ENCODE measurements around the gene MIOX. TPM values are rescaled to one million over a fixed set of nuclear protein-coding genes. Genes with fewer than 3 reads are reported as not detected.

The MIOX gene
- total RNA-seq, 1 experiment from 2014 or later, result 0.39 TPM

GRCh38 chr22:50445880-50446707 is 40.6 kb upstream of the MIOX start:
- H2AFZ ChIP-seq (ENCODE audit: low read depth, low read length, poor library complexity, severe bottlenecking), result no peak overlapping the region
- ATAC-seq (no peak), DNase-seq (ENCODE audit: low read depth, low spot score) (no peak)
- CTCF ChIA-PET, result no interaction called here
- H3K27me3 ChIP-seq (ENCODE audit: insufficient read depth, low read length), result no peaks in the 10 kb centered on the region
- POLR2A ChIA-PET, result no interaction called here
- H3K4me2 ChIP-seq (ENCODE audit: low read length), result no peak overlapping the region
- H3K4me3 ChIP-seq (replicated peaks in 1 of 2; ENCODE audit: low read depth in 1 of 2, low read length in 2 of 2), result no peak overlapping the region
- BruUV-seq (replicated peaks), result no TSS peak
- no peak overlapping the region; the same call in 1 of the 2 replicates for H3K27ac ChIP-seq (ENCODE audit: low read depth, low read length)
- no peaks in the 10 kb centered on the region for H4K20me1 ChIP-seq (ENCODE audit: insufficient read depth)
- intact Hi-C loops (cut with micrococcal nuclease), result no loop called here
- H3K79me2 ChIP-seq (ENCODE audit: insufficient read depth, low read length), result no peaks in the 10 kb centered on the region
- no peaks in the 10 kb centered on the region for H3K9me3 ChIP-seq (ENCODE audit: control insufficient read depth in 1 of 2, insufficient read depth in 1 of 2, low read depth in 1 of 2, low read length in 2 of 2)
- RAD21 ChIA-PET (ENCODE audit: low non-redundant PET in 1 of 2, low total read pairs in 2 of 2, uncharacterized antibody in 2 of 2, unreplicated experiment in 2 of 2), result no interaction called here
- peaks cover 0 to 4% of the 10 kb centered on the region in 2 experiments; a peak in 2 of 4 replicates for H3K4me1 ChIP-seq (ENCODE audit: control insufficient read depth in 1 of 2, insufficient read depth in 2 of 2, low read length in 2 of 2)
- peaks cover 3 to 8% of the 10 kb centered on the region in 2 experiments; a peak in 3 of 4 replicates for H3K36me3 ChIP-seq (ENCODE audit: control insufficient read depth in 1 of 2, insufficient read depth in 2 of 2, low read length in 2 of 2)
- no peaks in the 10 kb centered on the region for H3K9me2 ChIP-seq (ENCODE audit: insufficient read depth)
- H3K9ac ChIP-seq (ENCODE audit: low read length), result no peak overlapping the region
- TF ChIP-seq SP1 (IDR thresholded peaks at IDR 0.05; ENCODE audit: low read depth) (no peak), YY1 (IDR thresholded peaks at IDR 0.05; ENCODE audit: extremely low read depth, insufficient replicate concordance, low read depth, low read length) (no peak), SRF (IDR thresholded peaks at IDR 0.05; ENCODE audit: low read depth) (no peak)

DNA sequence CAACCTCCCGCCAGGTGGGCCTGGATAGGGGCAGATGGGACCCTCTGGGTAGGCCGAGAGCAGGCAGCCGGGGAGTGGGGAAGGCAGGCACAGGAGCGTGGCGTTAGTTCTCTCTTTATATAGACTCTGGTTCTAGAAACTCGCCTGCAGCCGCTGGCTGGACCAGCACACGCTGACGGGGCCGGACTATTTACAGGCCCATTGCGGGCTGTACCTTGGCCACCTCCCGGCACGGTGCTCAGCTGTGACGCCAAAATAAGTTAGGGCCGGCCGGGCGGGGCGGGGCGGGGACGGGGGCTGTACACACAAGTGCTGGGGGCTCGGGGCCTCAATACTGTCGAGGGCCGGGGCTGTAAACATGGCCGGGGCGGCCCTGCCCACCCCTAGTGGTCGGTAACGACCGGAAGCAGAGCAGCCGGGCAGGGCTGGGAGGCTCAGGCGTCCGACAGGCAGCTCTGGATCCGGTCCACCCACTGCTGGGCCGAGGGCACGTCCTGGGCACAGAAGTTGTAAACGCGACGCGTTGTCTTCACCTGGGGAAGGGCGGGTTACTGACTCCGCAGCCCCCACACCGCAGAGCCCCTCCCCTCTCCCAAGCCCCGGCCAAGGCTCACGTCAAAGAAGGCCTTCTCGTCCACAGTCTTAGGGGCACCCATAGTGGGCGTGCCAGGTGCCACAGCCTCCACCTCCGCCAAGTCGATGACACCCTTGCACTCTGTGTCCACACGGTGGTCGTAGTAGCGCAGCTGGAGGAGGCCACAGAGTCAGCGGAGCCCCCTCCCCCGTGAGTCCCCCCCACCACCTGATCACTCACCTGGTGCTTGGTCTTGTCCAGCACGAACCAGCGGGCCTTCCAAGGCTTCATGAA is 39.7 kb upstream of the MIOX start:
- DNase-seq (ENCODE audit: low read depth, low spot score) (no peak), ATAC-seq (no peak)
- no TSS peak for BruUV-seq (replicated peaks)
- Histone ChIP-seq H4K20me1 (ENCODE audit: insufficient read depth) (no peaks in the 10 kb centered on the region), H3K9me3 (ENCODE audit: control insufficient read depth in 1 of 2, insufficient read depth in 1 of 2, low read depth in 1 of 2, low read length in 2 of 2) (no peaks in the 10 kb centered on the region), H3K4me1 (ENCODE audit: control insufficient read depth in 1 of 2, insufficient read depth in 2 of 2, low read length in 2 of 2) (peaks cover 0 to 4% of the 10 kb centered on the region in 2 experiments; a peak in 2 of 4 replicates), H3K27me3 (ENCODE audit: insufficient read depth, low read length) (no peaks in the 10 kb centered on the region), H2AFZ (ENCODE audit: low read depth, low read length, poor library complexity, severe bottlenecking) (no peak overlapping the region), H3K79me2 (ENCODE audit: insufficient read depth, low read length) (no peaks in the 10 kb centered on the region), H3K4me2 (ENCODE audit: low read length) (no peak overlapping the region), H3K9me2 (ENCODE audit: insufficient read depth) (no peaks in the 10 kb centered on the region), H3K9ac (ENCODE audit: low read length) (no peak overlapping the region), H3K27ac (ENCODE audit: low read depth, low read length) (no peak overlapping the region; the same call in 1 of the 2 replicates), H3K4me3 (replicated peaks in 1 of 2; ENCODE audit: low read depth in 1 of 2, low read length in 2 of 2) (no peak overlapping the region), H3K36me3 (ENCODE audit: control insufficient read depth in 1 of 2, insufficient read depth in 2 of 2, low read length in 2 of 2) (peaks cover 6 to 8% of the 10 kb centered on the region in 2 experiments; a peak in 3 of 4 replicates)
- POLR2A ChIA-PET, result no interaction called here
- RAD21 ChIA-PET (ENCODE audit: low non-redundant PET in 1 of 2, low total read pairs in 2 of 2, uncharacterized antibody in 2 of 2, unreplicated experiment in 2 of 2), result no interaction called here
- CTCF ChIA-PET, result no interaction called here
- intact Hi-C loops (cut with micrococcal nuclease), result no loop called here
- no peak for TF ChIP-seq POLR2A (IDR thresholded peaks at IDR 0.05; ENCODE audit: borderline replicate concordance, extremely low read depth, insufficient read depth, insufficient read length)
- TF ChIP-seq YY1 (IDR thresholded peaks at IDR 0.05; ENCODE audit: extremely low read depth, insufficient replicate concordance, low read depth, low read length), result no peak
- TF ChIP-seq, protein P1, sequence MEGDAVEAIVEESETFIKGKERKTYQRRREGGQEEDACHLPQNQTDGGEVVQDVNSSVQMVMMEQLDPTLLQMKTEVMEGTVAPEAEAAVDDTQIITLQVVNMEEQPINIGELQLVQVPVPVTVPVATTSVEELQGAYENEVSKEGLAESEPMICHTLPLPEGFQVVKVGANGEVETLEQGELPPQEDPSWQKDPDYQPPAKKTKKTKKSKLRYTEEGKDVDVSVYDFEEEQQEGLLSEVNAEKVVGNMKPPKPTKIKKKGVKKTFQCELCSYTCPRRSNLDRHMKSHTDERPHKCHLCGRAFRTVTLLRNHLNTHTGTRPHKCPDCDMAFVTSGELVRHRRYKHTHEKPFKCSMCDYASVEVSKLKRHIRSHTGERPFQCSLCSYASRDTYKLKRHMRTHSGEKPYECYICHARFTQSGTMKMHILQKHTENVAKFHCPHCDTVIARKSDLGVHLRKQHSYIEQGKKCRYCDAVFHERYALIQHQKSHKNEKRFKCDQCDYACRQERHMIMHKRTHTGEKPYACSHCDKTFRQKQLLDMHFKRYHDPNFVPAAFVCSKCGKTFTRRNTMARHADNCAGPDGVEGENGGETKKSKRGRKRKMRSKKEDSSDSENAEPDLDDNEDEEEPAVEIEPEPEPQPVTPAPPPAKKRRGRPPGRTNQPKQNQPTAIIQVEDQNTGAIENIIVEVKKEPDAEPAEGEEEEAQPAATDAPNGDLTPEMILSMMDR (IDR thresholded peaks at IDR 0.05 in 2 of 3, conservative IDR thresholded peaks at IDR 0.05 in 1 of 3; ENCODE audit: borderline replicate concordance in 1 of 3, insufficient read depth in 1 of 3, low read depth in 2 of 3, low read length in 2 of 3), result no peak
- no peak for TF ChIP-seq SRF (IDR thresholded peaks at IDR 0.05; ENCODE audit: low read depth)
- no peak for TF ChIP-seq ZNF274 (IDR thresholded peaks at IDR 0.05; ENCODE audit: low read depth, low read length)
- no peak for TF ChIP-seq REST (IDR thresholded peaks at IDR 0.05; ENCODE audit: low read depth)
- TF ChIP-seq CEBPB (IDR thresholded peaks at IDR 0.05; ENCODE audit: low read depth), result no peak
- TF ChIP-seq EGR1 (IDR thresholded peaks at IDR 0.05; ENCODE audit: low read depth), result no peak
- no peak for TF ChIP-seq ATF3 (IDR thresholded peaks at IDR 0.05)
- TF ChIP-seq SIN3A (IDR thresholded peaks at IDR 0.05; ENCODE audit: low read depth), result no peak
- no peak for TF ChIP-seq SP1 (IDR thresholded peaks at IDR 0.05; ENCODE audit: low read depth)
